H9 (cell line): Measurements from ENCODE around the gene SLIT1. TPM values are rescaled to one million over a fixed set of nuclear protein-coding genes. Genes with fewer than 3 reads are reported as not detected.

Experiments used
- DNase-seq: peaks from one replicate; pipeline ENCODE4 v3.0.0-alpha.2; 2017
- H2AFZ ChIP-seq: one replicate; pipeline ENCODE4 v1.6.1; 2013; ENCODE audit warnings: mild to moderate bottlenecking, low read length, control low read depth, moderate library complexity
- H2AK5ac ChIP-seq: 2 replicates; pipeline ENCODE4 v1.6.1; 2013; ENCODE audit warnings: low read length, control low read depth, mixed read lengths; ENCODE audit not compliant: insufficient read length
- H2BK120ac ChIP-seq: one replicate; pipeline ENCODE4 v1.6.1; 2013; ENCODE audit warnings: low read depth, mild to moderate bottlenecking, low read length, control low read depth, inconsistent platforms; ENCODE audit not compliant: poor library complexity, severe bottlenecking
- H2BK12ac ChIP-seq: 2 replicates; pipeline ENCODE4 v1.6.1; 2013; ENCODE audit warnings: low read length, control low read depth, mixed read lengths, low read depth; ENCODE audit not compliant: insufficient read length
- H2BK15ac ChIP-seq: 2 replicates; pipeline ENCODE4 v1.6.1; 2013; ENCODE audit warnings: low read depth, low read length, control low read depth
- H2BK20ac ChIP-seq: one replicate; pipeline ENCODE4 v1.6.1; 2013; ENCODE audit warnings: low read depth, mild to moderate bottlenecking, low read length, control low read depth, inconsistent platforms; ENCODE audit not compliant: poor library complexity, severe bottlenecking
- H2BK5ac ChIP-seq: 2 replicates; pipeline ENCODE4 v1.6.1; 2013; ENCODE audit warnings: low read length, control low read depth, mixed read lengths; ENCODE audit not compliant: insufficient read length
- H3K14ac ChIP-seq: 2 replicates; pipeline ENCODE4 v1.6.1; 2013; ENCODE audit warnings: low read length, control low read depth; ENCODE audit not compliant: insufficient read depth
- H3K18ac ChIP-seq: 2 replicates; pipeline ENCODE4 v1.6.1; 2013; ENCODE audit warnings: low read depth, mild to moderate bottlenecking, mixed read lengths, low read length, control low read depth; ENCODE audit not compliant: insufficient read length
- H3K23ac ChIP-seq: 2 replicates; pipeline ENCODE4 v1.6.1; 2013; ENCODE audit warnings: low read length, control low read depth, mixed read lengths, low read depth; ENCODE audit not compliant: insufficient read length
- H3K23me2 ChIP-seq: 2 replicates; pipeline ENCODE4 v1.6.1; 2013; ENCODE audit warnings: low read depth, mild to moderate bottlenecking, mixed read lengths, low read length, control low read depth; ENCODE audit not compliant: insufficient read length, poor library complexity, severe bottlenecking
- H3K27ac ChIP-seq: 2 replicates; pipeline ENCODE4 v1.5.1; 2013; ENCODE audit warnings: low read length, control low read depth, mixed read lengths, low read depth; ENCODE audit not compliant: insufficient read length
- H3K27me3 ChIP-seq: 2 replicates; pipeline ENCODE4 v1.6.1; 2013; ENCODE audit warnings: low read length, control low read depth, inconsistent platforms; ENCODE audit not compliant: insufficient read depth
- H3K4ac ChIP-seq: 2 replicates; pipeline ENCODE4 v1.6.1; 2013; ENCODE audit warnings: low read depth, mild to moderate bottlenecking, control low read depth, inconsistent platforms, low read length, moderate library complexity
- H3K4me1 ChIP-seq: 2 replicates; pipeline ENCODE4 v1.6.1; 2013; ENCODE audit warnings: low read length, control low read depth, inconsistent platforms; ENCODE audit not compliant: insufficient read depth
- H3K4me2 ChIP-seq: 2 replicates; pipeline ENCODE4 v1.6.1; 2013; ENCODE audit warnings: low read length, control low read depth, mixed read lengths; ENCODE audit not compliant: insufficient read length, insufficient read depth
- H3K56ac ChIP-seq: 2 replicates; pipeline ENCODE4 v1.6.1; 2013; ENCODE audit warnings: low read depth, mild to moderate bottlenecking, mixed read lengths, low read length, control low read depth; ENCODE audit not compliant: insufficient read length
- H3K79me1 ChIP-seq: 2 replicates; pipeline ENCODE4 v1.6.1; 2013; ENCODE audit warnings: low read depth, mild to moderate bottlenecking, moderate library complexity, low read length, control low read depth, inconsistent platforms; ENCODE audit not compliant: insufficient read depth, poor library complexity, severe bottlenecking
- H3K79me2 ChIP-seq: 2 replicates; pipeline ENCODE4 v1.6.1; 2013; ENCODE audit warnings: low read length, control low read depth, inconsistent platforms; ENCODE audit not compliant: insufficient read depth
- H3K9ac ChIP-seq: 2 replicates; pipeline ENCODE4 v1.6.1; 2013; ENCODE audit warnings: low read length, control low read depth, mixed read lengths; ENCODE audit not compliant: insufficient read length; ENCODE audit errors: extremely low read depth
- H3K9me3 ChIP-seq: one replicate; pipeline ENCODE4 v1.6.1; 2013; ENCODE audit warnings: low read depth, low read length, inconsistent platforms; ENCODE audit not compliant: control insufficient read depth
- H3T11ph ChIP-seq: one replicate; pipeline ENCODE4 v1.6.1; 2013; ENCODE audit warnings: mild to moderate bottlenecking, low read length, control low read depth, inconsistent platforms
- H4K20me1 ChIP-seq: one replicate; pipeline ENCODE4 v1.6.1; 2013; ENCODE audit not compliant: control insufficient read depth, insufficient read length, insufficient read depth
- H4K5ac ChIP-seq: 2 replicates; pipeline ENCODE4 v1.6.1; 2013; ENCODE audit warnings: low read depth, mild to moderate bottlenecking, mixed read lengths, low read length, control low read depth; ENCODE audit not compliant: insufficient read length
- H4K8ac ChIP-seq: replicated peaks from 2 replicates; pipeline ENCODE4 v1.6.1; 2013; ENCODE audit warnings: low read length, control low read depth, mixed read lengths, low read depth; ENCODE audit not compliant: insufficient read length
- H4K91ac ChIP-seq: 2 replicates; pipeline ENCODE4 v1.6.1; 2013; ENCODE audit warnings: low read depth, mild to moderate bottlenecking, moderate library complexity, mixed read lengths, low read length, control low read depth; ENCODE audit not compliant: insufficient read length
- H3K27ac Mint-ChIP-seq, 3 experiments: 2 replicates in 2 of 3; 3 replicates in 1 of 3; pipeline ENCODE4 v1.8.0; 2020 to 2021; ENCODE audit warnings: mixed read lengths in 3 of 3, mild to moderate bottlenecking in 1 of 3, moderate library complexity in 1 of 3
- H3K27me3 Mint-ChIP-seq: 2 replicates; pipeline ENCODE4 v1.8.0; 2021; ENCODE audit warnings: low read depth, mild to moderate bottlenecking, moderate library complexity, mixed read lengths
- H3K36me3 Mint-ChIP-seq, 3 experiments: 2 replicates in 2 of 3; 3 replicates in 1 of 3; pipeline ENCODE4 v1.8.0; 2020 to 2021; ENCODE audit warnings: low read depth in 3 of 3, mixed read lengths in 3 of 3; ENCODE audit not compliant: insufficient read depth in 1 of 3
- H3K4me1 Mint-ChIP-seq, 2 experiments: 2 replicates each; pipeline ENCODE4 v1.8.0; 2020; ENCODE audit warnings: mixed read lengths in 2 of 2
- H3K4me3 Mint-ChIP-seq, 2 experiments: 2 replicates in 1 of 2; 3 replicates in 1 of 2; pipeline ENCODE4 v1.8.0; 2020 to 2021; ENCODE audit warnings: mild to moderate bottlenecking in 2 of 2, mixed read lengths in 2 of 2, moderate library complexity in 1 of 2
- H3K9me3 Mint-ChIP-seq, 2 experiments: 2 replicates in 1 of 2; 3 replicates in 1 of 2; pipeline ENCODE4 v1.8.0; 2020; ENCODE audit warnings: mild to moderate bottlenecking in 2 of 2, mixed read lengths in 2 of 2, moderate library complexity in 1 of 2
- CTCF ChIP-seq: fragments of 200-600 bp; sonication (generic); conservative IDR thresholded peaks from 3 replicates; pipeline ENCODE4 v1.8.0; 2021; ENCODE audit warnings: antibody characterized with exemption, mild to moderate bottlenecking
- WGBS: extraction: QIAGEN DNeasy Blood & Tissue Kit; methylation state at CpG from one replicate; pipeline ENCODE4 v1.1.7; 2013; ENCODE audit warnings: missing lambda C conversion rate, low lambda C conversion rate, mixed read lengths; ENCODE audit not compliant: insufficient read length; ENCODE audit errors: extremely low coverage; 5-methylcytosine and 5-hydroxymethylcytosine counted together
- total RNA-seq: library from RNA; stranded (reverse); gene quantifications from 2 replicates; pipeline ENCODE4 v1.2.1, GENCODE V29; 2021

SLIT1 gene
- total RNA-seq, 1 experiment from 2014 or later = 0.57 TPM

GRCh38 chr10:97038688-97039087 lies 147.1 kb downstream of the SLIT1 start:
- Mint-ChIP-seq H3K36me3 (no peaks in the 10 kb centered on the region), H3K4me3 (no peak overlapping the region; a peak in 1 of 5 replicates), H3K9me3 (no peaks in the 10 kb centered on the region), H3K27ac (no peak overlapping the region; a peak in 1 of 7 replicates), H3K27me3 (peaks cover 20% of the 10 kb centered on the region), H3K4me1 (peaks cover 22 to 26% of the 10 kb centered on the region in 2 experiments)
- H3K27me3 ChIP-seq = no peaks in the 10 kb centered on the region
- H2BK15ac ChIP-seq = no peak overlapping the region
- H4K8ac ChIP-seq = no peak overlapping the region
- H3T11ph ChIP-seq = no peak overlapping the region
- H3K23me2 ChIP-seq = no peaks in the 10 kb centered on the region
- H3K9ac ChIP-seq = no peak overlapping the region
- no peak overlapping the region for H2AFZ ChIP-seq
- no peak overlapping the region for H3K23ac ChIP-seq
- H4K91ac ChIP-seq = no peak overlapping the region
- WGBS = no CpG with 5 or more reads among the region's 7 CpGs
- H2BK20ac ChIP-seq = no peak overlapping the region
- H2AK5ac ChIP-seq = no peak overlapping the region
- no peak overlapping the region for H4K5ac ChIP-seq
- H3K27ac ChIP-seq = no peak overlapping the region
- no peaks in the 10 kb centered on the region for H3K79me2 ChIP-seq
- no peak overlapping the region for H2BK120ac ChIP-seq
- H3K56ac ChIP-seq = no peak overlapping the region
- H3K9me3 ChIP-seq = no peaks in the 10 kb centered on the region
- no peaks in the 10 kb centered on the region for H3K79me1 ChIP-seq
- no peak for DNase-seq
- H3K4me1 ChIP-seq = no peaks in the 10 kb centered on the region
- no peak overlapping the region for H3K18ac ChIP-seq
- no peak overlapping the region for H2BK12ac ChIP-seq
- H3K4ac ChIP-seq = no peak overlapping the region
- no peaks in the 10 kb centered on the region for H4K20me1 ChIP-seq
- H3K4me2 ChIP-seq = no peak overlapping the region
- no peak overlapping the region for H2BK5ac ChIP-seq
- H3K14ac ChIP-seq = no peak overlapping the region
- TF ChIP-seq CTCF = no peak
